GM12878 (cell line): ENCODE measurements around the gene ANXA11.

Experiments
- CTCF ChIP-seq, 3 experiments: IDR thresholded peaks in 2 of 3; conservative IDR thresholded peaks in 1 of 3; 2 replicates each; pipeline ENCODE4 v1.5.1; 2011; ENCODE audit warnings: low read depth in 3 of 3, low read length in 3 of 3, mild to moderate bottlenecking in 3 of 3, control low read depth in 2 of 3, moderate library complexity in 2 of 3, inconsistent platforms in 1 of 3, mixed read lengths in 1 of 3; ENCODE audit not compliant: control insufficient read depth in 2 of 3, insufficient read depth in 1 of 3; ENCODE audit errors: extremely low read depth in 1 of 3
- EGR1 ChIP-seq, 2 experiments: IDR thresholded peaks; 1 replicate in 1 of 2; 2 replicates in 1 of 2; pipeline ENCODE4 v1.6.1; 2011 to 2012; ENCODE audit warnings: low read depth in 2 of 2, low read length in 2 of 2, borderline replicate concordance in 1 of 2, mild to moderate bottlenecking in 1 of 2, moderate library complexity in 1 of 2
- EZH2 ChIP-seq: IDR thresholded peaks from 2 replicates; pipeline ENCODE4 v1.6.1; 2012; ENCODE audit warnings: low read depth, mild to moderate bottlenecking, control low read depth, inconsistent platforms, low read length, borderline replicate concordance; ENCODE audit not compliant: control insufficient read depth
- FOXK2 ChIP-seq: fragments of 450-650 bp; IDR thresholded peaks from 2 replicates; pipeline ENCODE4 v1.6.1; 2017; ENCODE audit warnings: mild to moderate bottlenecking, moderate library complexity
- POLR2A ChIP-seq: IDR thresholded peaks from 2 replicates; pipeline ENCODE4 v1.6.1; 2011; ENCODE audit warnings: low read depth, mild to moderate bottlenecking, low read length
- TCF3 ChIP-seq: IDR thresholded peaks from 2 replicates; pipeline ENCODE4 v1.6.1; 2012; ENCODE audit warnings: low read depth, mild to moderate bottlenecking, low read length, borderline replicate concordance; ENCODE audit not compliant: insufficient read depth
- ZNF24 ChIP-seq: fragments of 450-650 bp; IDR thresholded peaks from 2 replicates; pipeline ENCODE4 v1.6.1; 2017; ENCODE audit warnings: antibody characterized with exemption, mild to moderate bottlenecking

GRCh38 chr10:80164596-80164995, 40.7 kb downstream of the ANXA11 start:
- TF ChIP-seq ZNF24: no peak
- TF ChIP-seq POLR2A: no peak
- TF ChIP-seq CTCF (IDR thresholded peaks at IDR 0.05 in 2 of 3, conservative IDR thresholded peaks at IDR 0.05 in 1 of 3; ENCODE audit: control insufficient read depth in 2 of 3, extremely low read depth in 1 of 3, insufficient read depth in 1 of 3, low read depth in 3 of 3, low read length in 3 of 3): no peak
- TF ChIP-seq EZH2: no peak
- TF ChIP-seq EGR1 (IDR thresholded peaks at IDR 0.05; ENCODE audit: borderline replicate concordance in 1 of 2, low read depth in 2 of 2, low read length in 2 of 2): no peak
- no peak for TF ChIP-seq FOXK2
- TF ChIP-seq TCF3: no peak
